A549 (cell line): Measurements from ENCODE around the gene SEC22C.

Experiments
- BCL3 ChIP-seq: fragments of >200 bp; sonication (Bioruptor Twin); formaldehyde crosslinking; IDR thresholded peaks from 3 replicates; pipeline ENCODE4 v1.6.1; 2016
- CTCF ChIP-seq: fragments of >200 bp; sonication (Bioruptor Twin); formaldehyde crosslinking; IDR thresholded peaks from 3 replicates; pipeline ENCODE4 v1.5.1; 2016
- EP300 ChIP-seq, 2 experiments: fragments of >200 bp; sonication (Bioruptor Twin); formaldehyde crosslinking; IDR thresholded peaks; 2 replicates in 1 of 2; 3 replicates in 1 of 2; pipeline ENCODE4 v1.6.1; 2016 to 2017
- RFX5 ChIP-seq: fragments of 450-650 bp; IDR thresholded peaks from 2 replicates; pipeline ENCODE4 v1.7.1; 2014; ENCODE audit warnings: antibody characterized with exemption, mild to moderate bottlenecking, moderate library complexity
- RNF2 ChIP-seq: fragments of 200-600 bp; sonication (generic); IDR thresholded peaks from 2 replicates; pipeline ENCODE4 v1.6.1; 2016; ENCODE audit warnings: low read depth, mild to moderate bottlenecking, antibody characterized with exemption, moderate library complexity, borderline replicate concordance

GRCh38 chr3:42515976-42516375 is 65.8 kb downstream of the SEC22C start:
- no peak for TF ChIP-seq BCL3
- TF ChIP-seq CTCF, result no peak
- TF ChIP-seq EP300 (IDR thresholded peaks at IDR 0.05), result no peak
- TF ChIP-seq RNF2, result no peak
- no peak for TF ChIP-seq RFX5
